Stimulated activated CD8-positive, alpha-beta memory T cell treated with anti-CD3 and anti-CD28 coated beads, Interleukin-4, amount 100 ng/mL, for 1 hour (primary cell): Measurements from ENCODE around the gene FOXC2.
"Not testable (repeated sequence)": the region's sequence is repeated elsewhere in the genome, so short reads cannot be mapped to it uniquely, and the experiment has no call there.

ENCODE experiments used
- DNase-seq, 2 donors: peaks; one replicate each; pipeline ENCODE4 v3.0.0-alpha.2; 2020; ENCODE audit warnings: low read depth in 2 of 2, low spot score in 1 of 2

The FOXC2 gene

DNA sequence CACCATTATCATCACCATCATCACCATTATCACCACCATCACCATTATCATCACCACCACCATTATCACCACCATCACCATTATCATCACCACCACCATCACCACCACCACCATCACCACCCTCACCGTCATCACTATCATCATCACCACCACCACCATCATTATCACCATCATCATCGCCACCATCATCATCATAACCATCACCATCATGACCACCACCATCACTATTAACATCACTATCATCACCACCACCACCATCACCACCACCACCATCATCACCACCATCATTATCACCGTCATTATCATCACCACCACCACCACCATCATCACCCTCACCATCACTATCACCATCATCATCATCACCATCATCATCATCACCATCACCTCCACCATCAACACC lies 20.9 kb downstream of the FOXC2 start:
- no peak for DNase-seq

GRCh38 chr16:86587955-86588354 lies 21.3 kb downstream of the FOXC2 start:
- DNase-seq = not testable (repeated sequence)

DNA sequence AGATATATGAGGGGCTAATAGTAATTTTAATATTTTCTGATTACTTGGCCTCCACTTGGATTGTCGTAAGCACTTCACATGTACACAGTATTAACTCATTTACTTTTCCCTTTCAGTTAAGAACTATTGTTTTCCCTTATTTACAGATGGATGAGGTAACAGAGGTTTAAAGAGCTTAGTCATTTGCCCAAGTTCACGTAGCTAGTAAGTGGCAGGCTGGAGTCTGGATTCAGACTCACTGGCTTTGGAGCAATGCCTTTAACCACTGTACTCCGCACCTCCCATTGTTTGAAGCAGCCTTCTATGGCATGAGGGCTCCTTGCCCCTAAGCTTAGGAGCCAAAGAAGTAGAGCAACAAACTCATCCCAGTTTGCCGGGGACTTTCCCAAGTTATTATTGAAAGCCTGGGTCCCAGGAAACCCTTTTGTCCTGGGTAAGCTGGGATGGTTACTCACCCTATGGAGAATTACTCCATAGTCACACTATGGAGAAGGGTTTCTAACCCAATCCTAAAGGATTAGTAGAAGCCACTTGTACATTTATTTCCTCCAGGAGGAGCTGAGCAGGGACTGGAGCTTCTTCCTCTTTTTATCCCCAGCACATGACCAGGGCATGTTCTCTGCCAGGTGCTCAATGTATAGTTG lies 24.0 kb downstream of the FOXC2 start:
- DNase-seq = no peak

- no peak for DNase-seq
Measured at GRCh38 chr16:86591270-86591669, 24.6 kb downstream of the FOXC2 start.

DNA sequence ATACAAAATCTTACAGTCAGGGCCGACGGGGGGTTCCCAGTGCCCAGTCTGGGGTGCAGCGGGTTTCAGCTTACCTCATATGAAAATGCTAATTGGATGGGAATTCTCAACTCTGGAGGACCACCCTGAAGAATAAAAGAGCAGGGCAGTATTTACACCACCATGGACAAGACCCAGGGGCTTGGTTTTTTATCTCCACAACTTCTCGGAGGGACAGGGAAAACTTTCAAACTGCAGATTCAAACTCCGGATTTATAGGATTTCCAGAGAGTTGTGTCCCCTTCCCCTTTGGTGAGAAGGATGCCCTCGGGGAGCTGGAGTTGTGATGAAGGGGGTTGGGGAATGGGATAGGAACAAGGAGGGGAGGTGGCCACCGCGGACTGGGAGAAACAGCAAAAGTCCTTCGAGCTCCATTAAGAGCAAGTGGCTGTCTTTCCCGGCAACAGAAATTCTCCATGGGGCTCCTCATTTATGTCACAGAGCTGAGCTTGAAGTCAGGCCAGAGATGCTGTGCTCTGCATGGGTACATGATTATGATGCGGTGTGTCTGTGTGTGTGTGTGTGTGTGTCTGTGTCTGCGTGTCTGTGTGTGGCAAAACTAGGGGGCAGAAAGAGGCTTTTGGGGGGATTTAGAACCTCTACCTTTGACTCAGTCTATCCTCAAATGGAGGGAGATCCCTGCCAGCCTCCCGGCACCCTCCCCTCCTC lies 27.4 kb downstream of the FOXC2 start:
- DNase-seq = no peak

GRCh38 chr16:86594721-86595120 lies 28.1 kb downstream of the FOXC2 start:
- DNase-seq = no peak

DNA sequence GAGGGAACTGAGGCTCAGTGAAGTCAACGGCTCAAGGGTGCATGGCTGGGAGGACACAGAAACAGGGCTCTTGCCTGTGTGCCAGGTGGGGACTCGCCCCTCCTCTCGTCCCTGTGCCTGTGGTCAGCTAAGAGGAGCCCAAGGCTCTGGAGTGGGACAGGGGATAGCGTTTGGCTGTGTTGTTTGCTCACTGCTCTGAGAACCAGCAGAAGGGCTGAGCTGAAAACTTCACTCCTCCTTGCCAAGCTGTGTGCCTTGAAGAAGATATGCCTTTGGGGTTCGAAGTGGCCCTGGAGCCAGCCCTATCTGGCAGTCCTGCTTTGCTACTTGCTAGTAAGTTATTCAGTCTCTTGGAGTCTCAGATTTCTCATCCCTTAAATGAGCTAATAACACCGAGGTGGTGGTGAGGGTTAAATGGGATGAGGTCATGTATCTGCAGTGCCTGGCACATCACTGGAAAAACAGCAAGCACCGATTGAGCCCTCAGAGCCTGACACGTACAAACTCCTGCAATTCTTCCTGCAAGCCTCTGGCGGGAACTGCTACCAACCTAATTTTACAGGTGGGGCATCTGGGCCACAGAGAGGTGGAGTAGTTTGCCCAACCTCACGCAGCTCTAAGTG lies 29.5 kb downstream of the FOXC2 start:
- DNase-seq = no peak

DNA sequence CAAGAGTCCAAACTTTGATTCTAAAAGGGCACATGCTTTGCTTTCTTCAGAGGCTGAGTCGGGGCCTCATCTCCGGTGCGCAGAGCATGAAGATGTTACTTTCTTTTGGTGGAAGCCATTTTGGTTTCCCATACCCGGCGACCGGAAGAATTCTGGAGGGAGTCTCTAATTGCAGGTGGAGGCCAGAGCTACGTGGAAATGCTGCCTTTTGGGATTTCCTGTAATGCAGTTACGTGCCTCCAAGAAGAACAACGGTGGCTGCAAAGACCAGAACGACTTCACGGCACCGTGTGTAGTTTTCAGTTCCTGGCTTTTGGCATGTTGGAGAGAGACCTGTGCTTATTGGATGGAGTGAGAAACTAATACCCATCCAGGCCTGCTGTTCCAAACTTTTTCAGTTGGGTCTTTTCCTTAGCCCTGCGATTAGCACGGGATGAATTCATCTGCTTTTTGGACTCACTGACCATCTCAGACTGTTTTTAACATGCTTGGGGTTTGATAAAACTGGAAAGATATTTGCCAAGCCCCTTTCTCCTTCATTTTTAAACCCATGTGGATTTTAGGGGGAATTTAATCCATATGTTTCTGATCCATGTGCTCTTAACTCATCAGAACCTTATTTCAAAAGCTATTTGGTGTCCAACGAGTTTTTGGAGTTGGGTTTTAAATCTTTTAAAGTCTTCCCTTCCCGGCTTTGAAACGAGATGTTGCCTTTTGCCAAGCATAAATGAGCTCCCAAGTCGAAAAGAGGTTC lies 30.7 kb downstream of the FOXC2 start:
- DNase-seq = no peak

DNA sequence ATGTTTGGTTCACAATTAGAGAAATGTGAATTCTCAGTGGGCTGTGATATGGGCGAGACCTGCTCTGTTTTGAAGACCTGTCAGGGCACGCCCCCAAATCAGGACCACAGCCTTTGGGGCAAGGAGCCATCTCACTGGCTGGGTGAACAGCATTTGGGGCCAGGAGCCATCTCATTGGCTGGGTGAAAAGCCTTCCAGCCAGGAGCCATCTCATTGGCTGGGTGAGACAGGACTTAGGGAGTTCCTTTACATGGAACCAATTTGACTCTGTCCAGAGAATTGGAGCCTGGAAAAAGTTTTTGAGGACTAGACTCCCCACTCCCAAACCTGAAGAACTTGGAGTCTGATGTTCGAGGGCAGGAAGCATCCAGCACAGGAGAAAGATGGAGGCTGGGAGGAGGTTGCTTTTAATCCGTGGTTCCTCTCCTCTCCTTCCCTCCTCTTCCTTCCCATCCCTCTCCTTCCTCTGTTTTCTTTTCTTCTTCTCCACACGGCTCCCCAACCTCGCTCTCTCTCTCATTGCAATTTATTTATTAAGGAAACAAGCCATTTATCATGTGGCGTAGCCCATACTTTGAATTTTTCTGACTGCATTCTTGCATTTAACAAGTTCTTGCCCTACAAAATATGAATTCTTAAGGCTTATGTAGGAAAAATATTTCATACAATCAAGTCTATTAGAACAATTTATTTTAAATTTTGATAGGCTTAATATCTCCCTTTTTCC lies 31.4 kb downstream of the FOXC2 start:
- no peak for DNase-seq

- DNase-seq = no peak
Measured at GRCh38 chr16:86598607-86599565, 32.3 kb downstream of the FOXC2 start.

DNA sequence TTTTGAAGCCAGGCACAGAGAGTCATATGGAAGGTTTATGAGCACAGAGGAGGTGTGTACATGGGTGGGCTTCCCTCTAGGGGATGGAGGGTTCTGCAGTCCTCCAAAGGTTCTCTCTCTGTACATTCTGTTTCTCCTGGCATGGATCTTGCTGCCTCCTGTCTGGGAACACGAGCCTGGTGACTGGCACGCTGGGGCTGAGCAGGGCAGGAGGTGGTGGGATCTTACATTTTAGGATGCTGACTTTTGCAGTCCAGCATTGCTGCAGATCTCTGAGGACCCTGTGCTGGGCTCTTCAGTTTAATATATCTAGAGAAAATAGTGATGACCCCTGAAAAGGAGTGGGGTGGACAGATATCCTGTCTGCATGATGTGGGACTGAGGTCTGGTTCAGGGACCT lies 34.7 kb downstream of the FOXC2 start:
- no peak for DNase-seq

DNA sequence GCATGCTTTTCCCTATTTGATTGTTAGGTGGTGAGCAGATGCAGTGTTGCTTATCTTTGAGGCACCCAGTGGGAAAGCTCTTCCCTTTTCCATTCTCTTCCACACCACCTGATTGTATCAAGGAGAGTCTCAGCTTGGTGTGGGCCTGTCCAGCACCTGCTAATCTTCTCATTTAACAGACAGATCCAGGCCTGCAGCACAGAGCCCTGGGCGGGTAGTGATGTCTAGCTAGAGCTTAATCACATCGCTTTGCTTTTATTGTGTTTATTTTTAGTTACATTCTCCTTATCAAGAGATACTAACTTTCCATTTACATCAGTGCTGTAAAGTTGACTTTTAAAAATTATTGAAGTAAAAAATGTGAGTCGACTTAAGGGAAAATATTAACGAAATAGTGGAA lies 35.9 kb downstream of the FOXC2 start:
- DNase-seq = no peak

DNA sequence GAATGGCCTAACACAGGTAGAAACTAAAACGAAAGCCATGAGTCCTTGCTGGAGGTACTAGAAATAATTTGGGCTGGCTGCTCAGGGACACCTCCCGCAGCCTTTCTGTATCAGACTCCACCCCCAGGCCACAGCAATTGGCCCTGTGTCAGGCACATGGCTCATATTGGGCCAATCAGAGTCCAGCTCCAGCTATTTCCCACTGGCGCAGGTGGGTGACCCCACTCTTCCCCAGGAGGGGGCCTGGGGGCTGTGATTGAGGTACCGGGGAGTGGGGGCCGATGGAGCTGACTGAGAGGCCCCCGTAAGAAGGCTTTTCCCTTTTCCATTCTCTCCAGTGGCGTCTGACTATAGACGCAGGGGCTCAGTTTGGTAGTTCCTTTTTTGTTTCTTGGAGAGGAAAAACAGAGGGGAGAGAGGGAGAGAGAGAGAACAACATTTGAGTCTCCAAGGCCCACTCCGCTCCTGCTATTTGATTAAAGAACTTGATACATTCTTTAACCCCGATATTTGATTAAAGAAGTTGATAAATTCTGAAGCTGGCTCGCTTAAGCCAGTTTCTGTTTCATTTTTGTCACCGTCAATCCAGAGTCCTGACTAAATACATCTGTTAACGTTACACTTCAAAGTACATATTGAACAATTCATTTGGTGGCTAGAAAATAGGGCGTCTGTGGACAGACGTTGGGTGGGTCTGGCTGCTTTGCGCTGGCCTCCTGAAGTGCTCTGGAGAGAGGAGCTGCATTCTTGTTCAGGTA lies 38.0 kb downstream of the FOXC2 start:
- DNase-seq = peak in 1 of 2 donors; percentile 12

DNA sequence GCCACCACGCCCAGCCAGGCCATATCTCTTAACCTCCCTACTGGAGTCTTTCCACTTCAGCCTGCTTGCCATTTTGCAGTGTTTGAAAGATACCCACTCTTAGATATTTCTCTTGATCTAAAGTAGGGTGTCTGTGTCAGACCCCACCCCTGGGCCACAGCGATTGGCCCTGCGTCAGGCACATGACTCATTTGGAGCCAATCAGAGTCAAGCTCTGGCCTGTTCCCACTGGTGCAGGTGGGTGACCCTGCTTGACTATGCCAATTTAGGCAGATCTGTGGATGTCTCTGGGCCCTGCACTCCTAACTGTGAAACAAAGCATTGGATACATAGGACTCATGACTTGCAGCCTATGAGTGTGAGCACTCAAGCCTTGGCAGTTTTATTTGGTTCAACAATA lies 39.3 kb downstream of the FOXC2 start:
- no peak for DNase-seq

- DNase-seq = no peak
Measured at GRCh38 chr16:86608301-86608747, 41.7 kb downstream of the FOXC2 start.

DNA sequence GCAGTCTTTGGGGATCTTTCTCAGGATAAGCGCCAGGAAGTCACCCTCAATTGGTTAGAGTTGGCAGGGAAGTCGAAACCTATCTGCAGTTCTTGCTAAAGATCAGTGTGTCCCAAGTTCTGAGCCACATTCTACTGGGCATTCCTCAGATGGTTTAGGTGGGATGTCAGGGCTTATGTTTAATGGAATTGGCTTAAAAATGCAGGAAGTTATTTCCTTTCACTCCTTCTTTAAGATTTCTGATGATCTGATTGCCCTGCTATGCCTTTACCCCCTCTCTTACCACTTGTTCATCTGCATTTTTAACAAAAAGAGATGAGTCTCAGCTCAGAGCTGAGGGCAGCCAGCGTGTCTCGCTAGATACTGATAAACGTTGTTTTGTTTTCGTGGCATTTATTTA lies 42.5 kb downstream of the FOXC2 start:
- DNase-seq = no peak

- DNase-seq = no peak
Measured at GRCh38 chr16:86609661-86610060, 43.0 kb downstream of the FOXC2 start.

DNA sequence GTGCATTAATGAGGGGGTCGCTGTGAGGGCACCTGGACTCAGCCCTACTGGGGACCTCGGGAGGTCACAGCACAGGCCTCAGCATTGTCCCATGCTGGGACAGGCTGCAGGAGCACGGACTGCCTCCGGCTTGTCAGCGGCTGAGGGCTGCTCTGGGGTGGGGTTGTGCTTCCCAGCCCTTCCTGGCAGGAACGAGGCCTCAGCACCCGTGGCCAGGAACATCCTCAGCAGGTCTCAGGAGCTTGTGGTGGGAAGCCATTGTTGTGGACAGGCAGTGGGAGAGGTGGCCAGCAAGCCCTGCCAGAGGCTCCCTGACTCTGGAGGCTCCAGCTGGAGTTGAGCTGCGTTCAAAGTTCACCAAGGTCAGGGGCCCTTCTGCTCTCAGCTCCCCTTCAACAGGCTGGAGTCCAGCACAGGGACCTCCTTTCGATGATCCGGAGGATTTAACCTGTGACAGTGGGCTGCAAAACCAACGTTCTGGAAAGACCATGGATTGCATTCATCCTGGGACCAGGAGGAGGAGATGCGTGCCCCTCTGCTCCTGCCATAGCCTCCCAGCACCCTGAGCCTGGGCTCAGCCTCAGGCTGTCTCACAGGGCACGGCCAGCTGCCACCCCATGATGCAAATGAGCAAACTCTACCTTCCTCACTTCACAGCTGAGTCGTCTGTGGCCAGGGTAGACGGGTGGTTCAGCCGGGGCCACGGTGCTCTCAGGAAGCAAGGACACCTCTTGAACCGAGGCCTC lies 44.3 kb downstream of the FOXC2 start:
- no peak for DNase-seq

DNA sequence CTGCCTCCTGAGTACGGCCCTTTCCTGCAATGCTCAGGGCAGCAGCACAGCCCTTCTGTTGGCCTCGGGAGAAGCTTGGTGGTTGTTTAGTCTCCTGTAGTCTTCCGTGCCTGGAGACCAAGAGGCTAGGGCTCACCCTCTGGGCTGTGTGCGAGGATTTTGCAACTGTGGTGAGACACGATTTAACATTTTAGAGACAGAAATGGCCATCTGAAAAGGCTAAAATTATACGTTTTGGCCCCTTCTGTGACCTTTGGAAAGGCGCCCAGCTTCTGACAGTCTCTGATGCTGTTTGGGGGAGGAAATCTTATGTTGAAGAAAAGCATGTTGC lies 44.9 kb downstream of the FOXC2 start:
- DNase-seq = no peak
